Suppressor macrophage treated with lipopolysaccharide for 1 hour (primary cell): ENCODE data around the gene ZNF662.

Experiments
- DNase-seq, 3 donors: peaks; one replicate each; pipeline ENCODE4 v3.0.0-alpha.2; 2020 to 2022

Gene ZNF662

GRCh38 chr3:42891042-42891441 lies 14.9 kb upstream of the ZNF662 start:
- no peak for DNase-seq

DNA sequence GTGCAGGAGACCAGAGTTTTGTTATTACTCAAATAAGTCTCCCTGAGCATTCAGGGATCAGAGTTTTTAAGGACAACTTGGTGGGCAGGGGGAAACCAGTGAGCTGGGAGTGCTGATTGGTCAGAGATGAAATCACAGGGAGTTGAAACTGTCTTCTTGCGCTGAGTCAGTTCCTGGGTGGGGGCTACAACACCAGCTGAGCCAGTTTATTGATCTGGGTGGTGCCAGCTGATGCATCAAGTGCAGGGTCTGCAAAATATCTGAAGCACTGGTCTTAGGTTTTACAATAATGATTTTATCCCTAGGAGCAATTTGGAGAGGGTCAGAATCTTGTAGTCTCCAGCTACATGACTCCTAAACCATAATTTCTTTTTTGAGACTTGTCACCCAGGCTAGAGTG lies 13.8 kb upstream of the ZNF662 start:
- DNase-seq = no peak

DNA sequence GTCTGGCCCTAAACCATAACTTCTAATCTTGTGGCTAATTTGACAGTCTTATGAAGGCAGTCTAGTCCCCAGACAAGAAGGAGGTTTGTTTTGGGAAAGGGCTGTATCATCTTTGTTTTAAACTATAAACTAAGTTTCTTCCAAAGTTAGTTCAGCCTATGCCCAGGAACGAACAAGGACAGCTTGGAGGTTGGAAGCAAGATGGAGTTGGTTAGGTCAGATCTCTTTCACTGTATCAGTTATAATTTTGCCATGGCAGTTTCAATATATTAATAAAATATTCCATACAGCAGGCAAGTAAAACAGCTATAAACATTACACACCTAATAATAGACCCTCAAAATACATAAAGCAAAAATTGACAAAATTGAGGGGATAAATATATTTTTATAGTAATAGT lies 13.1 kb upstream of the ZNF662 start:
- no peak for DNase-seq

- no peak for DNase-seq
Observed at GRCh38 chr3:42894698-42895579, 11.0 kb upstream of the ZNF662 start.

DNA sequence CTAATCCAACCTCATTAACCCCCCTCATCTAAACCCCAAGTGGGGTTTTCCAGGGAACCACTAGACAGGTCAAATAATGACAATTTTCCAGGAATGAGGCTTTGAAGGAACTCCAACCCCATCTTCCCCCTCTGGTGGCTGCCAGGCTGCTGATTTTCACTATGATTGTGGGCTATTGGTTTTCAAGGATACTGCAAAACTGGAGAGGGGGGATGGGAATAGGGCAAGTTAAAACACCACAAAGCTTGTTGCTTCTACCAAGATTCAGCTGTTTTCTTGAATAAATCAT lies 10.4 kb upstream of the ZNF662 start:
- no peak for DNase-seq

- peak in 1 of 3 donors; percentile 10 for DNase-seq
Observed at GRCh38 chr3:42898896-42899675, 6.9 kb upstream of the ZNF662 start.

GRCh38 chr3:42900226-42901072 lies 5.5 kb upstream of the ZNF662 start:
- no peak for DNase-seq

DNA sequence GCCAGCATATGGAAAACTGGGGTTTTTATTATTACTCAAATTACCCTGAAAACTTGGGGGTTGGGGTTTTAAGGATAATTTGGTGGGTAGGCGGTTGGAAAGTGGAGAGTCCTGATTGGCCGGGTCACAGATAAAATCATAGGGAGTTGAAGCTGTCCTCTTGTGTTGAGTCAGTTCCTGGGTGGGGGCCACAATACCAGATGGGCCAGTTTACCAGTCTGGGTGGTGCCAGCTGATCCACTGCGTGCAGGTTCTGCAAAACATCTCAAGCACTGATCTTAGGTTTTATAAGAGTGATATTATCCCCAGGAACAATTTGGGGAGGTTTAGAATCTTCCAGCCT lies 4.9 kb upstream of the ZNF662 start:
- DNase-seq = no peak

GRCh38 chr3:42902257-42902656 lies 3.7 kb upstream of the ZNF662 start:
- no peak for DNase-seq

DNA sequence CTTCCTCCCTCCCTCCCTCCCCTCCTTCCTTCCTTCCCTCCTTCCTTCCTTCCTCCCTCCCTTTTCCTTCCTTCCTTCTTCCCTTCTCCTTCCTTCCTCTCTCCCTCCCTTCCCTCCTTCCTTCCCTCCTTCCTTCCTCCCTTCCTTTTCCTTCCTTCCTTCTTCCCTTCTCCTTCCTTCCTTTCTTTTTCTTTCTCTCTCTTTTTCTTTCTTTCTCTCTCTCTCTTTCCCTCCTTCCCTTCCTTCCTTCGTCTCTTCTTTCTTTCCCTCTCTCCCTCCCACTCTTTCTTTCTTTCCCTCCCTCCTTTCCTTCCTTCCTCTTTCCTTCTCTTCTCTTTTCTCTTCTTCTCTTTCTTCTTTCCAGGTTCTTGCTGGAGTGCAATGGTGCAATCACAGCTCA lies 1.9 kb upstream of the ZNF662 start:
- no peak for DNase-seq

GRCh38 chr3:42905740-42906069 lies 237 bp upstream of the ZNF662 start:
- DNase-seq = no peak

- DNase-seq = no peak
Observed at GRCh38 chr3:42906848-42907183, 874 bp downstream of the ZNF662 start.

DNA sequence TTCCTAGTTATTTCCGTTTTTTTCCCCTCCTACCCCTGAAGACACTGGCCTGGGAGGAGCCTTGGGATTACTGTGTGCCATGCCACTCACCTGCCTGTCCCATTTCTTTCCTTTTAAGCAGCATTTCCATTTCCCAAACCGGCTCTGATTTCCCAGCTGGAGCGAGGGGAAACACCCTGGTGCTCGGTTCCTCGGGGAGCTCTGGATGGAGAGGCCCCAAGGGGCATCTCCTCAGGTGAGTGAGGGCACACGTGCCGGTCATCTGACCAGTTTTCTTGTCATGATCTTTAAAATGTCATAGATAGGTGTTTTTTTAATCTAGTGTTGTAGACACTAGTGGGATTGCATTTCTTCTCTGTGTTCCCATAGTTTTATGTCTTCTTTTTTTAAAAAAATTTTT lies 2.7 kb downstream of the ZNF662 start:
- DNase-seq = no peak

- no peak for DNase-seq
Observed at GRCh38 chr3:42911551-42911950, 5.6 kb downstream of the ZNF662 start.

DNA sequence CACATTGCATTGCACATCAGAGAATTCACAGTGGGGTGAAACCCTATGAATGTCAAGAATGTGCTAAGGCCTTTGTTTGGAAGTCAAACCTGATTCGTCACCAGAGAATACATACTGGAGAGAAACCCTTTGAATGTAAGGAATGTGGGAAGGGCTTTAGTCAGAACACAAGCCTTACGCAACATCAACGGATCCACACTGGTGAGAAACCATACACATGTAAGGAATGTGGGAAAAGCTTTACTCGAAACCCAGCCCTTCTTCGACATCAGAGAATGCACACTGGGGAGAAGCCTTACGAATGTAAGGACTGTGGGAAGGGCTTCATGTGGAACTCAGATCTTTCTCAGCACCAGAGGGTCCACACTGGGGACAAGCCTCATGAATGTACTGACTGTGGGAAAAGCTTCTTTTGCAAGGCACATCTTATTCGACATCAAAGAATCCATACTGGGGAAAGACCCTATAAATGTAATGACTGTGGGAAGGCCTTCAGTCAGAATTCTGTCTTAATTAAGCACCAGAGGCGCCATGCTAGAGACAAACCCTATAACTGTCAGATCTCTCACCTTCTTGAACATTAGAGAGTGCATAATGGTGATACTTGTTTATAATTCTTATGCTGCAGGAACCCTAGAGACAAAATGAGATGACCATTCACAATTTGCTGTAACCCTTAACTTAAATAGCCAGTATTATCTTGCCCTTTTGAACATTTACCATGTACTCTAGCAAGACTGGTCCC lies 9.0 kb downstream of the ZNF662 start:
- no peak for DNase-seq

DNA sequence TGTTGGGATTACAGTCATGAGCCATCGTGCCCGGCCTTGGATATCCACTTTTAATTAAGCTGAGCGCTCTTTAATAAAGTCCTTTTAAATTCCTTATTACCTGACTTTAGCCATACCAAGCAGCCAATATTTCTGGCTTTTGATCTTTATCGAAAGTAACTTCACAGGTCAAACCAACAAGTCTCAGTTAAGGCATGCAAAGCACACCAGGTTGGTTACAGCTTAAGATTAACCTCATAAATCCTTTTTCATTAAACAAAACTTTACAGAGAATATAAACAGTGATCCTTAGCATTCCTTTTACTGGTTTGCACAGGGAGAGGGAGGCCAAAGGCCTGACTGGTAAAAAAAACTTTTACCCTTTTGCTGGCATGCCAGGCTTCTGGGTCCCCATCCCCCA lies 17.7 kb downstream of the ZNF662 start:
- no peak for DNase-seq

DNA sequence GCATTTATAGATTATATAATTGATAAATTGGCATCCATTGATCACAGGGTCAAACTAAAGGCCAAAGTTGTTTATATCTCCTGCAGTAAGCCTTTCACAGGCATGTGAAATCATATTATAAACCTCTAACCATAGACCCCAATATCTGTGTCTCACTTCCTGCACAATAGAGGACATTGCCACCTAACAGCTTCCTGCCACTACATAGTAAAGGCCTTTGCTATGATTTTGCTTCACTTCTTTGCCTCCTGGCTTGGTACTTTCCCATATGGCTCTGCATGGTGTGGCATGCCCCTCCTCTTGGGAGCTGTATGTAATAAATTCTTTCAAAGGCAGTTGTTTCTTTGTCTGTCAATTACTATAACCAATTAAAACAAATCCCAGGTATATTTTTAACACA lies 20.4 kb downstream of the ZNF662 start:
- DNase-seq = no peak

DNA sequence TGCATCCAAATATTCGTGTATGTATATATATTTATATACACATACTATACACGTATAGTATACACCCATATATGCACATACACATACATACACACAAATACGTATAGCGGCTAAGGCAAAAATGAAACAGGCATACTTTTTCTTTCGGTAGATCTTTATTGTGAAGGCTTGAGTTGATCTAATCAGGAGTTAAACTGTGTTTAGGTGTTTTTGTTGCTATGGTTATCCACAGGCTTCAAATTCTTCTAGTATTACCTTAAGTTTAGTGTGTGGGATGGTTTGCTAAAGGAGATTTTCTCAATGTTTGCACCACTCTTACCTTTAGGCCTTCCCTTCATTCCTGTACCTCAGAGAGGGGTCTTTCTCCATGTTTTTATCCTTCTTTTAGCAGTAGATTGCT lies 28.2 kb downstream of the ZNF662 start:
- DNase-seq = no peak

- DNase-seq = no peak
Observed at GRCh38 chr3:42934910-42935309, 29.0 kb downstream of the ZNF662 start.

DNA sequence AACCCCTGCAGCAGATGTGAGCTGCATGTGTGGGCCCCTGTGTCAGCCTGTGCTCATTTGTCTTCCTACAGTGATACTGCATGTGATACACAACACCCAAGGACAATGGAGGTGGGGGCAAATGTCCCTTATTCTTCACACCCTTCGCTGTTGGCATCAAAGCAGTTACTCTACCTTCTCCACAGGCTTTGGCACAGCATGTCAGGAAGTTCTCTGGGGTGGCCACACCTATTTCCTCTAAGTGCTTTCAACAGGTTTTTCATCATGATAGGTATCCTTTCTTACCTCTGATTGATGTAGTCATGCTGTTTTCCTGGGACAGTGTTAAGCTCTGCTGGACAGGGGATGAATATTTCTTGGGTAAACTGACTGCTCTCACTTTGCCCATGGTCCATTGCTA lies 29.5 kb downstream of the ZNF662 start:
- DNase-seq = no peak

- peak in 1 of 3 donors; percentile 7 for DNase-seq
Observed at GRCh38 chr3:42936157-42936981, 30.4 kb downstream of the ZNF662 start.

GRCh38 chr3:42937334-42937733 lies 31.4 kb downstream of the ZNF662 start:
- DNase-seq = no peak
